Natural killer cell (primary cell): Measurements from ENCODE around the gene COL27A1. TPM values are rescaled to one million over a fixed set of nuclear protein-coding genes. Genes with fewer than 3 reads are reported as not detected.

ENCODE experiments used
- ATAC-seq, 3 donors: fragments of 150-1000 bp in 2 of 3; fragments of 200-7000 bp in 1 of 3; cut with Tn5 transposase; 1 replicate in 1 of 3; 2 replicates in 2 of 3; pipeline ENCODE4 v1.10.0; 2021; ENCODE audit warnings: mild to moderate bottlenecking in 2 of 3, moderate library complexity in 2 of 3
- DNase-seq, 2 donors: peaks; one replicate each; pipeline versions ENCODE4 v3.0.0 to v3.0.0-alpha.2; 2013 to 2021; ENCODE audit warnings: mixed read lengths in 1 of 2
- H3K27ac ChIP-seq: one replicate; pipeline ENCODE4 v1.5.1; 2013; ENCODE audit warnings: mild to moderate bottlenecking, low read length
- H3K27me3 ChIP-seq: one replicate; pipeline ENCODE4 v1.6.1; 2013; ENCODE audit warnings: low read length; ENCODE audit not compliant: control insufficient read depth, insufficient read depth
- H3K36me3 ChIP-seq: one replicate; pipeline ENCODE4 v1.6.1; 2013; ENCODE audit warnings: low read length; ENCODE audit not compliant: control insufficient read depth, insufficient read depth
- H3K4me1 ChIP-seq: one replicate; pipeline ENCODE4 v1.6.1; 2013; ENCODE audit warnings: low read length; ENCODE audit not compliant: control insufficient read depth, insufficient read depth
- H3K4me3 ChIP-seq: one replicate; pipeline ENCODE4 v1.5.1; 2013; ENCODE audit warnings: low read length
- H3K9me3 ChIP-seq: one replicate; pipeline ENCODE4 v1.6.1; 2013; ENCODE audit warnings: low read length; ENCODE audit not compliant: control insufficient read depth, insufficient read depth
- H3K27ac Mint-ChIP-seq, 2 donors: one replicate each; pipeline ENCODE4 v1.8.0; 2022; ENCODE audit warnings: mild to moderate bottlenecking in 2 of 2, mixed read lengths in 2 of 2, moderate library complexity in 1 of 2
- H3K27me3 Mint-ChIP-seq, 2 donors: one replicate each; pipeline ENCODE4 v1.8.0; 2022; ENCODE audit warnings: low read depth in 2 of 2, mixed read lengths in 2 of 2
- H3K36me3 Mint-ChIP-seq: one replicate; pipeline ENCODE4 v1.8.0; 2022; ENCODE audit warnings: mixed read lengths
- H3K4me1 Mint-ChIP-seq, 2 donors: one replicate each; pipeline ENCODE4 v1.8.0; 2022; ENCODE audit warnings: mixed read lengths in 2 of 2
- H3K4me3 Mint-ChIP-seq: one replicate; pipeline ENCODE4 v1.8.0; 2022; ENCODE audit warnings: mild to moderate bottlenecking, moderate library complexity, mixed read lengths
- H3K9me3 Mint-ChIP-seq, 2 donors: one replicate each; pipeline ENCODE4 v1.8.0; 2022; ENCODE audit warnings: mixed read lengths in 2 of 2
- CTCF ChIP-seq: fragments of 200-600 bp; IDR thresholded peaks from one replicate; pipeline ENCODE4 v1.8.0; 2022; ENCODE audit warnings: antibody characterized with exemption
- WGBS: methylation state at CpG from one replicate; pipeline ENCODE4 v1.1.7; 2013; ENCODE audit warnings: missing lambda C conversion rate; ENCODE audit not compliant: insufficient coverage; 5-methylcytosine and 5-hydroxymethylcytosine counted together
- intact Hi-C: fragments of 100-400 bp; cut with micrococcal nuclease; formaldehyde crosslinking; loops from one replicate; pipeline ENCODE4 v1.14.2; 2022
- total RNA-seq, 4 donors: library from RNA; stranded (reverse); fragments of 120-200 nt in 1 of 4; gene quantifications; one replicate each; pipeline versions ENCODE4 v1.2.3 to v1.2.4, GENCODE V29; 2013 to 2022

The COL27A1 gene
- total RNA-seq, 3 donors from 2014 or later (not counting 1 experiment from before 2014, with no cell fraction given), result not detected

- no peaks in the 10 kb centered on the region for H3K36me3 ChIP-seq
- TF ChIP-seq CTCF, result no peak
- H3K4me3 Mint-ChIP-seq, result no peak overlapping the region
- no peak for DNase-seq
- peaks cover 7% of the 10 kb centered on the region for H3K9me3 ChIP-seq
- H3K27me3 Mint-ChIP-seq, result peaks cover 7 to 13% of the 10 kb centered on the region in 2 donors
- no peaks in the 10 kb centered on the region for H3K9me3 Mint-ChIP-seq
- H3K4me3 ChIP-seq, result no peak overlapping the region
- H3K4me1 Mint-ChIP-seq, result no peaks in the 10 kb centered on the region
- intact Hi-C loops, result no loop called here
- no peaks in the 10 kb centered on the region for H3K36me3 Mint-ChIP-seq
- H3K4me1 ChIP-seq, result no peaks in the 10 kb centered on the region
- no peak overlapping the region for H3K27ac ChIP-seq
- no peak overlapping the region for H3K27ac Mint-ChIP-seq
- ATAC-seq, result no peak
- 82% methylated on average over 3 of the region's 3 CpGs for WGBS
- H3K27me3 ChIP-seq, result no peaks in the 10 kb centered on the region
These were observed 37.8 kb downstream of the COL27A1 start for GRCh38 chr9:114193090-114193489.

- intact Hi-C loops, result no loop called here
- no peaks in the 10 kb centered on the region for H3K4me1 Mint-ChIP-seq
- Histone ChIP-seq H3K27me3 (no peaks in the 10 kb centered on the region), H3K36me3 (no peaks in the 10 kb centered on the region), H3K4me1 (no peaks in the 10 kb centered on the region), H3K4me3 (no peak overlapping the region), H3K27ac (no peak overlapping the region), H3K9me3 (no peaks in the 10 kb centered on the region)
- DNase-seq (no peak), ATAC-seq (no peak)
- no peak for TF ChIP-seq CTCF
- WGBS, result 85% methylated on average over 8 of the region's 8 CpGs
- H3K27me3 Mint-ChIP-seq, result peaks cover 7 to 14% of the 10 kb centered on the region in 2 donors
- H3K27ac Mint-ChIP-seq, result no peak overlapping the region
- H3K9me3 Mint-ChIP-seq, result no peaks in the 10 kb centered on the region
- H3K4me3 Mint-ChIP-seq, result no peak overlapping the region
- no peaks in the 10 kb centered on the region for H3K36me3 Mint-ChIP-seq
These were observed 40.8 kb downstream of the COL27A1 start for GRCh38 chr9:114196117-114196516.

- Mint-ChIP-seq H3K27me3 (peaks cover 7 to 14% of the 10 kb centered on the region in 2 donors), H3K4me1 (no peaks in the 10 kb centered on the region), H3K27ac (no peak overlapping the region), H3K9me3 (no peaks in the 10 kb centered on the region), H3K4me3 (no peak overlapping the region), H3K36me3 (no peaks in the 10 kb centered on the region)
- no peak for ATAC-seq
- no peaks in the 10 kb centered on the region for H3K4me1 ChIP-seq
- intact Hi-C loops, result no loop called here
- H3K4me3 ChIP-seq, result no peak overlapping the region
- DNase-seq, result no peak
- no peaks in the 10 kb centered on the region for H3K36me3 ChIP-seq
- H3K27ac ChIP-seq, result no peak overlapping the region
- 71% methylated on average over 8 of the region's 8 CpGs for WGBS
- H3K9me3 ChIP-seq, result no peaks in the 10 kb centered on the region
- no peak for TF ChIP-seq CTCF
- H3K27me3 ChIP-seq, result no peaks in the 10 kb centered on the region
These were observed 41.8 kb downstream of the COL27A1 start for GRCh38 chr9:114196979-114197622.
